GM21528 (cell line): ENCODE measurements around the gene ANK3.

ENCODE experiments used
- ATAC-seq: cut with Tn5 transposase; IDR thresholded peaks from one replicate; pipeline ENCODE4 v1.9.1; 2021; ENCODE audit warnings: mild to moderate bottlenecking, moderate library complexity; ENCODE audit not compliant: unreplicated experiment, low FRiP score

ANK3 gene

DNA sequence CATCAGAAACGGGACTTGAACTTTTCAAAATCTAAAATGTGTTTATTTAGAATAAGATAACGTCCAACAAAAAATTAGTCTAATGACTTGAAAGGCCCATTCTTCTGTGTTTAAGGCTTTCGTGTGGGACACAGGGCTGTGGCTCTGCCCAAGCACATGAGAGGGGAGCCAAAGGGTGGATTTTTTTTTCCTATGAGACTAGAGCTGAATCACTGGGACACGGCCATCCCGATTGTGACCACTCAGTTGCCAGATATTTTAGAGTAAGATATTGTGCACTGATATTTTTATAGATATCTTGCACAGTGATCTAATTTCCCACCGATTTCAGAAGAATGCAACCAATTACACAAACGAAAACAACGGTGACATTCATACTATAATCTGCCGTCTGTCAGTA is 99.9 kb downstream of the ANK3 start:
- no peak for ATAC-seq

DNA sequence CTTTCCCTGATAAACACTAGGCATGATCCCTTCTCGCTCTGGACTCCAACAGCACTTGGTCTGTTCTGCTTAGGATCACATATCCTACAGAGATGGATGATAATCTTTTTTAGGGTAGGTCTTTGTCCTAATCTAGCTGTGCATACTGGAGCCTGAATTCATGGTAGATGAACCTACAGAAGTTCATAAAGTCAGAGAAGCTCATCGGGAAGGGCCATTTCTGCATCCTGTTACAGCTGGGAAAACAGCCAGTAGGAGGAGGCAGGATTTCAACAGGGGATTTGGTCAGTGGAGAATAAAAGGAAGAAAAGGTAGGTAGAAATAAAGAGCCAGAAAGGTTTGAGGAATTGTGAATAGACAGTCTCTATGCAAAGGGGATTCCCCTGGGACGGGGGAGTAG is 101.4 kb downstream of the ANK3 start:
- no peak for ATAC-seq

DNA sequence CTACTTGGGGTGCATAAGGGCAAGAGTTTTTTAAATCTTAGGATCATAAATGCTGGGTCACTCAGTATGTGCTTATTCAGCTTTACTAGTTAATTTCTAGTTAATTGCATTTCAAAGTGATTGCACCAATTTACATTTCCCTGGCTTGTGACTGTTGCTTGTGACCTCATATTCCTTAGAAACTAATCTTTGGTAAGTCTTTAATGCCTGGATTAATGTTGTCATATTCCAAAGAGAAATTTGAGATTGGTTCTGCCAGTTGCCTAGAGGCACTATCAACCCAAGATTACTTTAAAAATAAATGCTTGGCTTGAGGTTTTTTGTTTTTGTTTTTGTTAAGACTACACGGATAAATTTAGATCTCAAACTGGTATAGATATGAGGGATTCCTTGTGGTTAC is 103.1 kb downstream of the ANK3 start:
- ATAC-seq, result no peak

DNA sequence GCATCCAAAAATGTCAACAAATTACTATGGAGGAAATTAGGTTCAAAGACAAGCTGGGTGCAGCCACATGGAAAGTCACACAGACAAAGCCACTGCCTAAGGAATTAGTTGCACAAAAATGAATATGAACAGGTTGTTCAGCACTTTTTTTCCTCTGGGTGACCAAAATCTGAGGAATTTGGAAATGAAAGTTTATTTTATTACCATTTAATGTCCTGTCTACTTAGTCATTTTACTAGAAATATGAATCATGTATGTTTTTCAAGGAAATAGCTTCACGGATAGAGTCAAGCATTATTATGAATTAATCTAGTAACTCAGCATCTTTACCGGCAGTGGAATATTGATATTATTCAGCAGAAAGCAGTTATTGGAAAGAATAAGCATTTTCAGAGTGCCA is 106.3 kb downstream of the ANK3 start:
- ATAC-seq, result no peak

DNA sequence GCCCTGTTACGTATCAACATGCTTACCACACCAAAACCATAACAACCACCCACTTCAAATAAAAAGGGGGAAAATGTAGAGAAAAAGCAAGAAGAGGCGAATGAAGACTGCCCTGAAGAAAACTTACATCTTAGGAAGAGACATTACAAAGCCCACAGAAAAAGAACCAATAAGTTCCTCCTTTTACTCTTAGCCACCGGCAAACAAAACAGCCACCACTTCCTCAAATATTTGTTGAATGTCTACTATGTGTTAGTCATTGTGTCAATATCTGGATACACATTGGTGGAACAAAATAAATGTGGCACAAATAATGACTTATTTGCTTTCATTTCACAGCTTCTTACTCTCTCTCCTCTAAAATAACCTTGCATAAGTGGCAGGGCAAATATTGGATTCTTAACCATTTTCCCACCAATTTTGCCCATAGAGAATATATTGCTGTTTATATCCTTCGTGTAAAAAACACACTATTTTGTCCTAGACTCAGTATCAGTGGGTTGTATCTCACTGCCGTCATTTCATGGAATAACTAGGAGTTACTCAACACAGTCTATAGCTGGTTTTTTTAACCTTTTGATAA is 106.8 kb downstream of the ANK3 start:
- ATAC-seq, result peak; percentile 57

DNA sequence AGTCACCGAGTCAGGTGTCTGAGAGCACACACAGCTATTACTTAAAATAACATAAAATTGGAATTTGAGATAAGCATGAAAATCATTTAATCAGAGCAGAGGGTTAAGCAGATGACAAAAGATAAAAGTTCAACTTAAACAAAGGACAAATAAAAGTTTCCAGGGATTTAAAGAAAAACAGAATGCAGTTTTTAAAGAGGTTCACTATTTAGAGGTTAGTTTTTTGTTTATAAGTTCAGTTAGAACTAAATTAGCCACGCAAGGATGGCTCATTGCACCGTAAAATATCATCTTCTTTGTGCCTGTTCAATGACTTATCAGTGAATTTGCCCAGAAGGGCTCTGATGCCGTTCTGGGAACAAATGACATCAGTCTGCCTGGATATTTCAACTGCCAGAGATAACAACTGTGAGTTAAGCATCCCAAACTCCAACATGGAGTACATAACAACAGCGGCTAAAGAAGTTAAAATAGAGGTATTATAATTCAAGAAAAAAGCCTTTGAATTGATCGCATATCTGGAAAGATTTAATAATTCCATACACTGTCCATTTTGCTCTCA is 107.8 kb downstream of the ANK3 start:
- ATAC-seq, result no peak

GRCh38 chr10:60281331-60281730 is 108.3 kb downstream of the ANK3 start:
- ATAC-seq, result no peak

GRCh38 chr10:60280475-60280874 is 109.2 kb downstream of the ANK3 start:
- ATAC-seq, result no peak

GRCh38 chr10:60277656-60278055 is 112.0 kb downstream of the ANK3 start:
- no peak for ATAC-seq

GRCh38 chr10:60276232-60276631 is 113.4 kb downstream of the ANK3 start:
- ATAC-seq, result no peak

DNA sequence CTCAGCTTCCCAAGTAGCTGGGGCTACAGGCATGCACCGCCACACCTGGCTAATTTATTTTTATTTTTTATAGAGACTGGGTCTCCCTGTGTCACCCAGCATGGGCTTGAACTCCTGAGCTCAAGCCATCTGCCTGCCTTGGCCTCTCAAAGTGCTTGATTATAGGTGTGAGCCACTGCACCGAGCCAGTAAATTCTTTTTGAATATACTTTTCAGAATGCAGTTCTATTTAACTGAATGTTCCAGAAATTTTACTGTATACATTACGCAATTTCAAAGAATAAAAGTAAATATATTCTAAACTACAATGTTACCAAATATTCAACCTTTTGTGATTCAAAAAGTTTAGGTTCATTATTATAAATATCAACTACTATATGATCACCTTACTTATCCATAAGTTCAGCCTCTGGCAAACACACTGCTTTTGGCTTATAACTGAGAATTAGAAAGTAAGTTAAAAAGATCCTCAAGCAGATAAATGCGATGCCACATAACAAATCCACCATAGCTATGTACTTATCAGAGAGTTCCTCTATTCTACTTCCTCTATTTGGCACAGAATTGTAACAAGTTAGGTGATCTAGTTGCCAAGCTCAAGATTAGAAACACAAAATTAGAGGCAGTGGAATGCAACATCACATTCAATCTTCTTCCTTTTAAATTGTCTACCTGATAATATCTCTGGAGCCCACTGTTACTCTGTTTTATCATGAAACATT is 118.2 kb downstream of the ANK3 start:
- ATAC-seq, result no peak

- ATAC-seq, result no peak
Observed at GRCh38 chr10:60270426-60270825, 119.2 kb downstream of the ANK3 start.

- no peak for ATAC-seq
Observed at GRCh38 chr10:60267802-60268201, 121.9 kb downstream of the ANK3 start.

DNA sequence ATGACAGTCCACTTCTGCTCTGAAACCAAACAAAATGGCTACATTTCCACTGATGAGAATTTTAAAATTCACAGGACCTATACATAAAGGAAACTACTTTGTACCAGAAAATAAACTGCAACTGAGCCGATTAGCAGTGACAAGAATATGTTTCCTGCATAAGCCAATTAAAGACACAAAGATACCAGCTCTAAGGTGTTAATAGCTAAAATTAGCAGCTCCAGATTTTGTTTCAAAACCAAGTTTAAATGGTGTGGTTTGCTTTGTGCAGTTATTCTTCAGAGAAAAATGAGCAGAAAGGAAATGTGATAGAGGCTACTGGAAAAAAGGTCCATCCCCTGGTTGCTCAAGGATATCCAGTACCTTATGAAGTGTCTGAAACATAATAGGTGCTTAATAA is 123.2 kb downstream of the ANK3 start:
- no peak for ATAC-seq

DNA sequence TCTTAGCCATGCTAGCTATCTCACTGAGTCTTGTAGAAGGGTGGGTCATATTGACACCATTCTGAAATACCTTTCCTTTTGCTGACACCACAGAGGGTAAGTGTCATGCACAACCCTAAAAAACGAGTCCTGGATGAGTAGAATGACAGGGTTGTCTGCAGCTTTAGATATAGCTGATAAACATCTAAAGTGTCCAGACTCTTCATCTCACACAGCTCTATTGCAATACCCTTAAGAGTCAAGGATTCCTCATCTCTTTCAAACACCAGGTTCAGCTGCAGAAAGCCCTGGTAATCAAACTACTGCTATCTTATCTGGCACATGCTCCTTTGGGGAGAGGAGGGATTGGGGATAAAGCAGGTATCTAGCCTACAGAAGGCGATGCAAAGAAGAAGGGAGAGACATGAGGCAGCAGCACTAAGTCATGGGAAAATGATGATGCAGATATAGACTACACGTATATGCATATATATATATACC is 127.0 kb downstream of the ANK3 start:
- ATAC-seq, result no peak

- no peak for ATAC-seq
Observed at GRCh38 chr10:60260321-60260720, 129.4 kb downstream of the ANK3 start.

DNA sequence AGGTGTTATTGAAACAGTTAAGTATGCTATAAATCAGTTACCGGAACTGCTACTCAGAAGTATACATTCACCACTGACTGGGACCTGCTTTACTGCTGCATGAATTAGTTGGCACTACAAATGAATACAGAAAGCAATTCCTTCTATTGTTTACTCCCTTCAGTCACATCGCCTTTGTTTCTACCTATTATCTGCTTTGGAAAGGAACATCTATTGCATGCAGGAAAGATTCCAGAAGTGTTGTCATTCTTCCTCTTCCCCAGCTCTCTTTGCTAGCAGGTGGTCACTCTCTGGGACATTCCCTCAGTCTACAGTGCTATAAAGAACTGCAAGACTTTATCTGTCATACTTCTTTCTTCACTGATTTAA is 131.3 kb downstream of the ANK3 start:
- no peak for ATAC-seq

DNA sequence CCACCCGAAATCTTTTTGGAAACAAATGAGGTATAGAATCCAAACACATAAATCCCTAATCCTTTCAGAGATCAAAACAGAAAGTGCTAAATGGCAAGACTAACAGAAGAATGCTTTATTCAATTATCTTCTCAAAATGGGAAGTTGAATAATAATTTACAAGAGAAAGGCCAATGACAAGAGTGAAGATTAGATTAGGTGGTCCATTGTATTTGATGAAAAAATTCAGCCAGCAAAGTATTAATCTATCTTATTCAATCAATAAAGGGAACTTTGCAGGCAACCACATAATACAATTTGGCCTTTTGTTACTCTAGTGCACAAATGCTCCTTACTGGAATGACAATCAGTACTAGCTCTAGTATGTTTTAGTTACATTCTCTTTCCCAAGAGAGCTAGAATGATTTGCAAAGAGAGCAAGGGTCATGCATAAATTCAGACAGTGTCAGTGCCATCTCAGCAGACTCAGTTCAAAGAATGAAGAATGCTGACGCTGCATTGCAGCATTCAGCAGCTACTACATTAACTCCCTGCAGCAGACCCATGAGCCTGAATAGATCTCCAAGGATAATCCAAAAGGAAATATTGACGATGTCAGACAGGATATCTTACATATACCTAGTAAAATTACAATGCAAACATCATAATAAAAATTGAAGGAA is 131.8 kb downstream of the ANK3 start:
- no peak for ATAC-seq

DNA sequence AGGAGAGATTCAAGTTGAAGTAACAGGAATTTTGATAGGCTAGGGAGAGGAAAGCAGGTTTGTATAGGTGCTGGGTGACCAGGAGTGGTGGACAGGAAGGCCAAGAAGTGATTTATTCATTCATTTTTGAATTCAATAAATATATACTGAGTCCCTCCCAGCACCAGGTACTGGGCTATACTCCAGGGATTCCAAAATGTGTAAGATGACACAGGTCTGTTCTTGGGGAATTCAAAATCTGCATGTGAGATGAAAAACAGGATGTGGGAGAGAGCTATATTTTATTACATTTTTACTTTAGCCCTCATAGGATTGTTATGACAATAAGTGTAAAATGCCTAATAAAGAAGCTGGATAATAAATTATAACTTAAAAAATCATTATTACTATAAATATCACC is 134.9 kb downstream of the ANK3 start:
- no peak for ATAC-seq

DNA sequence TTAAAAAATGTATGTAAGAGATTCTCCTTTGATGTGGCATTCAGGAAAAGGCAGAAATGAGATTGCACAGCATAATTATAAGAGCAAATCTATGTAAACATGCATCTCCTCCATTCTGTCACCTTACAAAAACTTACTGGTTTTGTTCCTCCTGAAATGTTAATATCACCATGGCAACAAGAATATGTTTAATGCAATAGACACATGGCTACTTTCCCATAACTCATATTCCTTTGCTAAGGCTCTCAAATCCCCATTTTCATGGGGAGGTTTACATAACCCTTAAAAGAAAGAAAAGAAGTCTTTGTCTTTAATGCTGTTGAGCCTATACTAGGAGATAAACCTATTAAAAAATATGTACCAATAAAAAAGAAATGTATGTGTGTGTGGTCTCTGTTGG is 136.2 kb downstream of the ANK3 start:
- ATAC-seq, result no peak

DNA sequence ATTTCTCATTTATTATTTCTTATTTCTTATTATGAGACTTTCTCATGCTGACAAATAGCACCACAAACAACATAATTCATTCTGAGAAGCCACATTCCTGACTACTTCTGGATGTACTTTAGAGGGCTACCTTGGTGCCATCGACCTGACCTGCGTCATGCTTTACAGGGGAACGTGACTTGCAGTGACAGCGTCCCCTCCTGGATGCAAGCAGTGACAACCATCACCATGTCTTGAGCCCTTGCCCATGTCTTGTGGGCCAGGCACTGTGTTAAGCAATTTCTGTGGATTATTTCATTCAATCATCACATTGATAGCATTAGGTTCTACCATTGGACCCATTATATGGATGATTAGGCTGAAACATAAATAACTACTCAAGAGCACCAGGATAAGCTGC is 137.0 kb downstream of the ANK3 start:
- ATAC-seq, result no peak

- no peak for ATAC-seq
Observed at GRCh38 chr10:60246382-60246781, 143.3 kb downstream of the ANK3 start.
